K562 (cell line): Measurements from ENCODE around the gene TUBE1. TPM values are rescaled to one million over a fixed set of nuclear protein-coding genes. Genes with fewer than 3 reads are reported as not detected.

Experiments used
- ADNP ChIP-seq: fragments of 200-800 bp; sonication (Bioruptor generic); IDR thresholded peaks from 2 replicates; pipeline ENCODE4 v1.6.1; 2016; ENCODE audit warnings: missing genetic modification characterization, missing compliant biosample characterization
- CBFB ChIP-seq: sonication (generic); formaldehyde crosslinking; IDR thresholded peaks from 2 replicates; pipeline ENCODE4 v1.4.0; 2020; ENCODE audit warnings: mild to moderate bottlenecking, missing genetic modification reagents
- HSF4 ChIP-seq: fragments of 250-450 bp; sonication (Bioruptor Pico); IDR thresholded peaks from 2 replicates; pipeline ENCODE4 v2.1.2; 2022; ENCODE audit warnings: mild to moderate bottlenecking, moderate library complexity, borderline replicate concordance
- JUNB ChIP-seq: fragments of 450-650 bp; formaldehyde crosslinking; conservative IDR thresholded peaks from 2 replicates; pipeline ENCODE4 v1.4.0; 2020; ENCODE audit warnings: mild to moderate bottlenecking
- MGA ChIP-seq: fragments of 450-650 bp; IDR thresholded peaks from 2 replicates; pipeline ENCODE4 v1.6.1; 2016; ENCODE audit warnings: mild to moderate bottlenecking, moderate library complexity
- MYC ChIP-seq, 2 experiments: fragments of 250-450 bp in 1 of 2; sonication (Bioruptor Pico) in 1 of 2; IDR thresholded peaks; 2 replicates each; pipeline versions ENCODE4 v1.5.1 to v1.6.1; 2012 to 2021; ENCODE audit warnings: low read depth in 2 of 2, borderline replicate concordance in 1 of 2, improper control_type of control experiment in 1 of 2, low read length in 1 of 2, mild to moderate bottlenecking in 1 of 2, moderate library complexity in 1 of 2
- PHB ChIP-seq: fragments of 250-450 bp; sonication (Bioruptor Pico); IDR thresholded peaks from 2 replicates; pipeline ENCODE4 v1.5.0; 2021
- PRDM10 ChIP-seq: fragments of 450-650 bp; IDR thresholded peaks from 2 replicates; pipeline ENCODE4 v1.6.1; 2018; ENCODE audit not compliant: partially characterized antibody
- ZNF23 ChIP-seq: fragments of 250-450 bp; sonication (Bioruptor Pico); IDR thresholded peaks from 2 replicates; pipeline ENCODE4 v1.4.0; 2020; ENCODE audit warnings: mild to moderate bottlenecking
- polyA plus RNA-seq, 8 experiments: library from polyadenylated mRNA; depleted of rRNA in 4 of 8; stranded (reverse) in 5 of 8; unstranded in 3 of 8; fragments of >200 nt; fragmentation: Nextera tagmentation in 2 of 8; fragmentation: Illumina TruSeq in 1 of 8; extraction: Ambion mirVana in 2 of 8; extraction: Trizol in 1 of 8; gene quantifications; 2 replicates each; pipeline versions ENCODE4 v1.2.1 to v1.2.3, GENCODE V29; 2011 to 2014; ENCODE audit warnings: inconsistent platforms in 1 of 8, missing spikeins in 1 of 8
- total RNA-seq, 7 experiments: library from RNA; depleted of rRNA in 6 of 7; stranded (reverse); fragments of >200 nt in 6 of 7; fragmentation: Illumina TruSeq in 2 of 7; extraction: Trizol in 2 of 7; gene quantifications; 2 replicates each; pipeline versions ENCODE4 v1.2.1 to v1.2.3, GENCODE V29; 2011 to 2021; ENCODE audit warnings: low replicate concordance in 1 of 7

TUBE1 gene
- total and polyA plus RNA-seq, 9 of the 15 experiments (the other 6 are each of a cell fraction or from before 2014, with no cell fraction given), result 18.9 to 58.4 (median 30.8) TPM

- TF ChIP-seq MGA, result no peak
- TF ChIP-seq MYC (IDR thresholded peaks at IDR 0.05; ENCODE audit: low read depth, low read length), result no peak
- no peak for TF ChIP-seq MYC (CRISPR knock-in tag; IDR thresholded peaks at IDR 0.05; ENCODE audit: borderline replicate concordance, low read depth)
- TF ChIP-seq ZNF23 (CRISPR knock-in tag), result no peak
- no peak for TF ChIP-seq PRDM10
- no peak for TF ChIP-seq ADNP (tag)
- TF ChIP-seq HSF4 (CRISPR knock-in tag), result no peak
- TF ChIP-seq JUNB (CRISPR knock-in tag), result no peak
- no peak for TF ChIP-seq PHB (CRISPR knock-in tag)
- no peak for TF ChIP-seq CBFB (CRISPR knock-in tag)
These were observed 51.1 kb downstream of the TUBE1 start (continued) for GRCh38 chr6:112036088-112036637.
